Right ventricle myocardium superior (tissue), 1 donor: ENCODE measurements around the gene CFAP157. TPM values are rescaled to one million over a fixed set of nuclear protein-coding genes. Genes with fewer than 3 reads are reported as not detected.

Source experiments
- ATAC-seq: fragments of 200-7000 bp; cut with Tn5 transposase; one replicate; pipeline ENCODE4 v1.9.1; 2020; ENCODE audit warnings: mild to moderate bottlenecking; ENCODE audit not compliant: poor library complexity
- DNase-seq: peaks from one replicate; pipeline ENCODE4 v3.0.0-alpha.2; 2020
- intact Hi-C: fragments of 100-400 bp; cut with DNase I; formaldehyde crosslinking; loops from one replicate; pipeline ENCODE4 v1.11.2; 2022
- total RNA-seq: library from RNA; stranded (reverse); fragmentation: NEBNext Ultra II Directional; extraction: Animal tissue kit (Norgen Biotek cat#: 25700); gene quantifications from one replicate; pipeline ENCODE4 v1.2.1, GENCODE V29; 2021
- donor health status: DM: no; HTN: yes; CAD: no; lungs with severe emphysema.

The CFAP157 gene
- total RNA-seq, 1 donor from 2014 or later = not detected

DNA sequence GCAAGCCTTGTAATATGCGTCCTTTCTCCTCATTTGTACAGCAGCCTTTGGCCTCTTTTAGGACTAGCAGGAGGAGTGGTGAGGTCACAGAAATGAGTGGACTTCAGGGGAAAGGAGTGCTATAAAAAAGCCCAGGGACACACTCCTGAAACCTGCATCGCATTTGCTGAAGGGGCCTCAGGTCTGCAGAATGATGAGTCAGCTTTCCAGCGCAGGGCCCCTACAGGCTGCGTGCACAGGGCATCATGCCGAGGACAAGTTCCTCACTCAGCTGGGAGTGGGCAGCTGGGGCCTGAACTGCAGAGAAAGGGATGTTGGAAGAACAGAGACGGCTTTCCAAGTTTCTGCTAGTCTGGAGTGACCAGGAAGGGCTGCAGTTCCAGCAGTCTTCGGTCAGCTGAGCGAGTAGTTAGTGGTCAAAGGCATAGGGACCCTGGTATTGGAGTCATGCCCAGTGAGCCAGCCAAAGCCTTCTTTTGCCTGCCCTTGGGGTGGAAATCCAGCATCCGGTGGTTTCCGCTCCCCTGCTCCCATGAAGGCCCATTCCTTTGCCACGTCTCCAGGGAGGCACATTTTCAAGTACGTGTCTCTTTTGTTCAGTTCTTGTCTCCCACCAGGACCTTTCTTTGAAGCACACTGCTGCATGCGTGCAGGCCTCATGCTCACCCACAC lies 17.3 kb upstream of the CFAP157 start:
- DNase-seq (no peak), ATAC-seq (no peak)
- intact Hi-C loops = no loop called here

DNA sequence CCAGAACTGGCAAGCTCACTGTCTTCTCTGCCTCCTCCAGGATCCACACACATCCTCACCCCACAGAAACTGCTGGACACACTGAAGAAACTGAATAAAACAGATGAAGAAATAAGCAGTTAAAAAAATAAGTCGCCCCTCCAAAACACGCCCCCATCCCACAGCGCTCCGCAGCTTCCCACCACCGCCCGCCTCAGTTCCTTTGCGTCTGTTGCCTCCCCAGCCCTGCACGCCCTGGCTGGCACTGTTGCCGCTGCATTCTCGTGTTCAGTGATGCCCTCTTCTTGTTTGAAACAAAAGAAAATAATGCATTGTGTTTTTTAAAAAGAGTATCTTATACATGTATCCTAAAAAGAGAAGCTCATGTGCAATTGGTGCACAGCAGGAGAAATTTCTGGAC lies 16.1 kb upstream of the CFAP157 start:
- intact Hi-C loops = no loop called here
- no peak for ATAC-seq
- DNase-seq = no peak

DNA sequence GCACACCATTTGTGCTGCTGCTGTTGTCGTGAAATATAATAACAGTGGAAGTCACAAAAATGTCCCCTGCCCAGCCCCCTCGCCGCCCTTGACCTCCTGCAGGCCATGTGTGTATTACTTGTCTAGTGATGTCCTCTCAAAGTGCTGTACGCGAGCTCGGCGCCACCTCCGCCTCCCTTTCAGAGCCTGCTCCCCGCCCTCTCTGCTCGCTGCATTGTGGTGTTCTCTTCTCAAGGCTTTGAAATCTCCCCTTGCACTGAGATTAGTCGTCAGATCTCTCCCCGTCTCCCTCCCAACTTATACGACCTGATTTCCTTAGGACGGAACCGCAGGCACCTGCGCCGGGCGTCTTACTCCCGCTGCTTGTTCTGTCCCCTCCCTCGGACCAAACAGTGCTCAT lies 14.7 kb upstream of the CFAP157 start:
- intact Hi-C loops = no loop called here

DNA sequence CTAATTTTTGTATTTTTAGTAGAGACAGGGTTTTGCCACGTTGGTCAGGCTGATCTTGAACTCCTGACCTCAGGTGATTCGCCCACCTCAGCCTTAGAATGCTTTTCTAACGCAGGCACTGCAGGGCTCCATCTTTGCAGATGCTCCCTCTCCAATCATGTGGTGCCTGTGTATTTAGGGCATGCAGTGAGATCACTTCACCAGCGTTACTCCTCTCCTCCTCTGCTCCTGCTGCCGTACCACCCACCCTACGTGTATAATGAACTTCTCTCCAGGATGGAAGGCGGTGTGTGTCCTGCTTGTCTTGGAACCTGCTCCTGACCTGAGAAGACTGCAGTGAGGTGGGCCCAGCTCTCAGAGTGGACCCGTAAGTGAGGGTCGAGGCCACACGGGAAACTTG lies 13.6 kb upstream of the CFAP157 start:
- intact Hi-C loops = no loop called here
- no peak for ATAC-seq
- DNase-seq = no peak

More for the DNA sequence above, 14.7 kb upstream of the CFAP157 start:
- ATAC-seq (no peak), DNase-seq (no peak)

DNA sequence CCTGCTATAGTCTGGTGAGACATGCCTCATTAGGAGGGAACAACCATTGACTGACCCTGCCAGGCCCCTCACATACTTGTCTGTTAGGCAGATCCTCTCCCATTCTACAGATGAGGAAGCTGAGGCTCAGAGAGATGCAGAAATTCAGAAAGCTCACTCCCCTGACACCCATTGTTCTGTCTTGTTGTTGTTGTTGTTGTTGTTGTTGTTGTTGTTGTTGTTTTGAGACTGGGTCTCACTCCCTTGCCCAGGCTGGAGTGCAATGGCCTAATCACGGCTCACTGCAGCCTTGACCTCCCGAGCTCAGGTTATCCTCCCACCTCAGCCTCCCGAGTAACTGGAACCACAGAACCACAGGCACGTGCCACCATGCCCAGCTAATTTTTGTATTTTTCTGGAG lies 13.1 kb upstream of the CFAP157 start:
- intact Hi-C loops = no loop called here
- ATAC-seq = no peak
- no peak for DNase-seq

DNA sequence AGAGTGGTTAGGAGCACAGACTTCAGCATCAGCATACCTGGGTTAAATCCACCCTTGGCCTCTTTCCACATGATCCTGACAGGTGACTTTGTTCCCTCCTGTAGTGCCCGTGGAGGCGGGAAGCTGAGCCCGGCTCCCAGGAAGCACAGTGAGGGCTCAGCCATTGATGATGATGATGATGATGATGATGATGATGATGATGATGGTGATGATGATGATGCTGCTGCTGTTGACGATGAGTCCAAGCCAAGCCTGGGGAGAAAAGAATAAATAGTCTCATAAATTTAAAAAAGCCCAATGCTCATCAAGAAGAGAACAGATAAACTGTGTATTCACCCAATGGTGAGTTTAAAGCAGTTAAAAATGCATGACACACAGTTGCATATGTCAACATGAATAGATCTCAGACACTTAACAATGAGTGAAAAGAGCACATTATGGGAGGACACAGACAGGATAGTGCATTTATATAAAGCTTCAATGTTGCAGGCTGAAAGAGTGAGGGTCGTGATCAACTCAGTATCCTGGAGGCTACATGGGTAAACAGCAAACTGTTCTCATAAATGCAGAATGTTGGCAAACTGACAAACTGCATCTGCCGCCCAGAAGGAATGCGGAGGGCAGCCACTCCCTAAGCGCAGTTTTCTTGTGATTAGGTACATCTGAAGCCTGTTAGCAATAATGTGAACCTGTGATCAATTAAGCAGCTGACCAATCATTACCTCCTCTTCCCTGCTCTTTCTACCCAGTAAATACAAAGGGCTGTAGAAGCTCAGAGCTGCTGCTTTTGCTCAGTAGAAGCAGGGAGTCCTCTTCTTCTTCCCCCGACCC lies 11.7 kb upstream of the CFAP157 start:
- DNase-seq (no peak), ATAC-seq (no peak)
- intact Hi-C loops = no loop called here

DNA sequence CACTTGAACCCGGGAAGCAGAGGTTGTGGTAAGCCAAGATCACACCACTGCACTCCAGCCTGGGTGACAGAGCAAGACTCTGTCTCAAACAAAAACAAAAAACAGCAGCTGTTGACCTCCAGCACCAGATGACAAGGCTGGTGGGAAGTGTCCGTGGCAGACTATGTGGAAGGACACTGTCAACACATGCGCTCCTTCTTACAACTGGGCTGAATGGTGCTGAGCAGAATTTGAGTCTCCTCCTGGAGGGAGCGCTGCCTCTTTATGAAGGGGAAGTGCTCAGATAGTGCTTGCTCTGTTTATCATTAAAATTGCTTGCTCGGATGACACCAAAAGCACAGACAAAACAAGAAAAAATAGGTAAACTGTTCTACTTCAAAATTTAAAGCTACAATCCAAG lies 9.2 kb upstream of the CFAP157 start:
- intact Hi-C loops = no loop called here
- DNase-seq = no peak
- no peak for ATAC-seq

DNA sequence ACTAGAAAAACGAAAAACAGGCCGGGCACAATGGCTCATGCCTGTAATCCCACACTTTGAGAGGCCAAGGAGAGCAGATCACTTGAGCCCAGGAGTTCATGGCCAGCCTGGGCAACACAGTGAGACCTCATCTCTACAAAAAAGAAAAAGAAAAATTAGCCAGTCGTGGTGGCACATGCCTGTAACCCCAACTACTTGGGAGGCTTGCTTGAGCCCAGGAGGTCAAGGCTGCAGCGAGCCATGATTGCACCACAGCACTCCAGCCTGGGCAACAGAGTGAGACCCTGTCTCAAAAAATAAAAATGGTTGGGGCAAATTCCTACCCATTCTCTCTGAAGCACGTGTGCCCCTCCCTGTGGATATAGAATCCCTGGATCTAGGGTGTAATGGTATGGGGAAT lies 8.4 kb upstream of the CFAP157 start:
- intact Hi-C loops = no loop called here
- DNase-seq (no peak), ATAC-seq (no peak)

DNA sequence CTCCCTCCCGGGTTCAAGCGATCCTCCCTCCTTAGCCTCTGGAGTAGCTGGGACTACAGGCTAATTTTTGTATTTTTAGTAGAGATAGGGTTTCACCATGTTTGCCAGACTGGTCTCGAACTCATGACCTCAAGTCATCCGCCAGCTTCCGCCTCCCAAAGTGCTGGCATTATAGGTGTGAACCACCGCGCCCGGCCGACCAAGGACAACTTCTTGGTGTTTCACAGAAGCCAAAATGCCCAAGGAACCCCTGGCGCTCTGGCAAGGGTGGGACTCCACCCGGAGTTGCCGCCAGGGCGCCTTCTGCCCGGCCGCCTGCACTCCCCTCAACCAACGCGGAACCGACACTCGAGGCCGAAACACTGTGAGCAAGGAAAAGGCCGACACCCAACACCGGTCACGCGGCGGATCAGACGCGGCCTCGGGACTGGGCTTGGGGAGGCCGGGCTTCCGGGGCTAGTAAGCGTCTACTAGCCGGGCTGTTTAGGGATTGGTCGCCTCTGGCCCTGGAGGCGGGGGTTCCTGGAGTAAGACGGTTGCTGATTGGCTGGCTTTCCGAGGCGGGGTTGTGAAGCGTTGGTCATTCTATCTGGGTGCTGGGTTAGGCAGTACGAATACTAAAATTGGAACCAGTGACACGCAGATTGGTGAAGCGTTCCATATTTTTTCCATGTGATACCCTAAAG lies 7.7 kb upstream of the CFAP157 start:
- DNase-seq = peak; percentile 97
- peak; percentile 99 for ATAC-seq
- intact Hi-C loops = no loop called here

DNA sequence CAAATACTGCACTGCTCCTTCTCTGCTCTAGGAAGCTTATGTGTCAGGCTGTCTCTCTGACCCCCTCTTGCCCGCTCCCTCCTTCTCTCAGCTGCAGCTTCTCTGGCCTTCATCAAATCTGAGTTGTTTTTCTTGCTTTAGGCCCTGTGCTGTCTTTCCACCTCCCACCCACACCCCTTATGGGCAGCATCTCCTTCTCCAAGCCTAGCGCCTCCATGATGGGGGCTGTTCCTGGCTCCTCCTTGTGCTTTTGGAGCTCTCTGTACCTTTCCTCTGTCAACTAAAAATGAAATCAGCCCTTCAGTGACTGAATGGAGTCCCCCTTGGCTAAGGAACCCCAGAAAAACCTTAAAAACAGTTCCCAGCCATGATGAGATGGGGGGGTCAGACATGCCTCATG lies 6.6 kb upstream of the CFAP157 start:
- intact Hi-C loops = no loop called here
- no peak for DNase-seq
- no peak for ATAC-seq

DNA sequence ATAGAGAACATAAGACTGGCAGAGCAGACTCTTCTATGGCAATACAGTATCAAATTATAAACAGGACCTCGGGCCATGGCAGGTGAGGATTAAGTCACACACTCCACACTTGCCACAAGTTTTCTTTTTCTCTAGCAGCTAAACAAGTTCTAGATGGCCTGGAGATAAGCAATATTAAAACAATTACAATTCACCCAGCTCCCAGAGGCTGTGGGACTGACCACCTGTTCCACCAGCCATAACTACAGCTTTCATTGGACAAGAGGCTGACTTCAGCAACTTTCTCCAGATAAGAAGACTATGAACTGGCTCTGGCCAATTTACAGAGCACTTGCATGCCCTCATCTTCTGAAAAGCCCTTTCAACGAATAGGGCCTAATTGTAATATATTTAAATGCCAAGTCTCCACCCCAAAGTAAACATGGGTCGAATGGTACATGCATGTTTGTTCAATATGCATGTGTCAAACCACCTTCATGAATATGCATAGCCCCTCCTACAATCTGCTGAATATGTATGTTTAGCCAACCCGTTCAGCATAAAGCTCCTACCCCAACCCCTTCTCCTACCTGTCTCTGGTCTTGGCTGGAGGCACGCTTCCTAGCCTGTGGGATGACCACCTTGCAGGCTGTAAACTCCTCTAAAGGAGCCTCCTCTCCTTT lies 6.1 kb upstream of the CFAP157 start:
- intact Hi-C loops = no loop called here
- DNase-seq (no peak), ATAC-seq (no peak)

DNA sequence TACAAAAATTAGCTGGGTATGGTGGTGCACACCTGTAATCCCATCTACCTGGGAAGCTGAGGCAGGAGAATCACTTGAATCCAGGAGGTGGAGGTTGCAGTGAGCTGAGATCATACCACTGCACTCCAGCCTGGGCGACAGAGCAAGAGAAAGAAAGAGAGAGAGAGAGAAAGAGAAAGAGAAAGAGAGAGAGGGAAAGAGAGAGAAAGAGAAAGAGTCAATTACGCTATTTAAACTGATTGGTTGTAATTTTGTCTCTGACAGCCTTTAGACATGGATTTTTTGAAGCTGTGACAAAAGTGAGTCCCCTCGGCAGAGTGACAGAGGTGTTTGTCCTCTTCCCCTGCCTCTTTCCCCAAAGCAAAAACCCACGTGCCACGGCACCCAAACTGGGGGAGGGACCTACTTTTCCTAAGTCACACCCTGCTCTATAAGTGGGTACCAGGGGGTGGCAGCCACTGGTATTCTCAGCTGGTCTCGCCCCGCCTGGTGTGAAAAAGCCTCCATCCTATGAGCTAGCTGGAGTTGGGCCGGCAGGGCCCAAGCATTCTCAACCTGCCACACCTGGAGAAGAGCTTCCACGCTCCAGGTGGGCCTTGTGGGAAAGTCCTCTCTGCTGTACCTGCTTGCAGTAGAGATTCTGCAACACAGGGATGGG lies 3.4 kb upstream of the CFAP157 start:
- no peak for DNase-seq
- intact Hi-C loops = no loop called here
- no peak for ATAC-seq

DNA sequence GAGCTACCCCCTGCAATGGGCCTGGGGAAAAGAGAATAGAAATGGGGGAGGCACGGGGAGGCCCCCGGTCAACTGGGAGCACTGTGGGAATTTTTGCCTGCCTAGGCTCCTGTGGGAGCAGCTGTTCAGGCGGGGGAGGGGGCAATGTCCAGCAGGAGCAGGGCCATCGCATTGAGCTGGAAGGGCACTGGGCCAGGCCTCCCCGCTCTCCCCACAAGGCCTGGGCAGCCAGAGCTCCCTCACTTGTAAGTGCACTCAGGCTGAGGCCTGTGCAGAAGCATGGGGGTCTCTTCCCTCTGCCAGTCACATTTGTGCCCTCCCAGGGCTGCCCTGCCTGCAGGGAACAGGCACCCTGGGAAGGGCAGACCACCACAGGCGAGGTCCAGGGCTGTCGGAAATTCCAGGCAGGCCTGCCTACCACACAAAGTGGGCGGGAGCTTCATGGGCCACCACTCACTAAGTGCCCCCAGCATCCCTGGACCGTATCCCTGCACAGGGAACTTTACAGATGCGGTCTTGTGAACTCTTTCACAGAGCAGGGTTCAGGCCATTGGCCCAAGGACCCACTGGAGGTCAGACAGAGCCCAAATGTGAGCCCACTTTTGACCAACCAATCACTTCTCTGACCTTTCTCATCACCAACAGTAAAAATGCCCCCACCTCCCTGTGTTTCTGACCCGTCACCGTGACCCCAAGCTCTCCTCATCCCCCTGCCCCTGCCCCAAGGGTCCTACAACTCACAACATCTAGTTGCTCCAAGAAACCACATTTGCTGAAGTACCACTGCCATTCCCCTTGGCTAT lies 1.0 kb upstream of the CFAP157 start:
- ATAC-seq (no peak), DNase-seq (no peak)

DNA sequence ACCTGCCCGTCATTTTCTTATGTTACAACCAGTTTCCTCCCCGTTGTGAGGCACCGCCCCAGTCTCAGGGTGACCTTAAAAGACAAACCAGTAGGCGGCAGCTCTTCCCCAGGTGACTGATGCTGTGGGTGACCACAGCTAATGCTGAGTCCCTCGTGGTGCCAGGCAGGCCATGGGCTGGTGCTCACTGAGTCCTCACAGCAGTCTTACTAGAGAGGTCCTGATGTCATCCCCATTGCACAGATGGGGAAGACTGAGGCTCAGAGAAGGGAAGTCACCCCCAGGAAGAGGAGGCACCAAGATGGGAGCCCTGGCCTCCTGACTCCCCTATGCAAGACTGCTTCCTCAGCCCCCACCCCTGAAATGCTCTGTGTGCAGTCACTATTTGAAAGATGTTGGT lies 978 bp downstream of the CFAP157 start:
- DNase-seq = no peak
- intact Hi-C loops = no loop called here
- no peak for ATAC-seq

More for the DNA sequence above, 1.0 kb upstream of the CFAP157 start:
- intact Hi-C loops = no loop called here

DNA sequence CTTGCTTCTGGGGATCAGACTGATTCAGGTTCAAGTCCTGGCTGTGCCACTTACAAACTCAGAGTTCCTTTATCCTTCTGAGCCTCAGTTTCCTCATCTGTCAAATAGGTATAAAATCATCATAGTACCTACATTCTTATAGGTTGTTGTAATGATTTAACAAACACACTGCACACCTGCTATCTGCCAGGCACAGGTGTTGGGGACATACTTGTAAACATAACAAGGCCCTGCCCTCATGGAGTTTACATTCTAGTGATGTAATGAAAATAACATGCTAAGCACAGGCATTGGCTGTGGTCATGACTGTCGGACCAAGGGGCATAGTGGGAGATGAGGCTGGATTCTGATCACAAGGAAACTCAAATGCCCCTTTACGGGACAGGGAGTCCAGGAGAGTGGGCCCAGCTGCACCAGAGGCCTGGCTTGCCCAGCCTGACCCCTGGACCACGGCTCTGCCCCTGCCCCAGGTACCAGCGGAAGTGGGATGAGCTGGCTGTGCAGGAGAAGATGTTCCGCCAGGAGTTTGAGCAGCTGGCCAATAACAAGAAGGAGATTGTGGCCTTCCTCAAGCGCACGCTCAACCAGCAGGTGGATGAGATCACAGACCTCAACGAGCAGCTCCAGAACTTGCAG lies 2.3 kb downstream of the CFAP157 start:
- no peak for DNase-seq
- intact Hi-C loops = no loop called here
- ATAC-seq = no peak

DNA sequence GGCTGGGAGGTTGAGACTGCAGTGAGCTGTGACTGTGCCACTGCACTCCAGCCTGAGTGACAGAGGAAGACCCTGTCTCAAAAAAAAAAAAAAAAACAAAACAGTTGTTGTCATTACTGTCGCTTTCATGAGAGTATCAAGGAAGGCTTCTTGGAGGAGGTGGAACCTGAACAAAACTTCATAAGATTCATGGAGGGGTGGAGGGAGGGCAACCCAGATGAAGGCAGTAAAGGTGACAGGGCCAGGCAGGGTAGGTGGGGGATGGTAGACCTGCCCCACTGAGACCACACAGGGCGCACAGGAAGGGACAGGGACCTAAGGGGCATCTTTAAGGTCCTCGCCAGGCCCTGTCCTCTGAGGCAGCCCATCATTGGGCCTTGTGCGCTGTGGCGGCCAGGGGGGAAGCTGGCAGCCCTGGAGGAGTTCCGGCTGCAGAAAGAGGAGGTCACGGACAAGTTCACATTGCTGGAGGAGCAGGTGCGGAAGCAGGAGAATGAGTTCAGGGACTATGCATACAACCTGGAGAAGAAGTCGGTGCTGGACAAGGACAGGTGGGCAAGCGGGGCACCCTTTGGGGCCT lies 3.5 kb downstream of the CFAP157 start:
- intact Hi-C loops = loop anchor here (10.0 kb wide), 1 partner anchor 215 kb away; no protein-coding TSS in a partner anchor
- DNase-seq (no peak), ATAC-seq (no peak)

DNA sequence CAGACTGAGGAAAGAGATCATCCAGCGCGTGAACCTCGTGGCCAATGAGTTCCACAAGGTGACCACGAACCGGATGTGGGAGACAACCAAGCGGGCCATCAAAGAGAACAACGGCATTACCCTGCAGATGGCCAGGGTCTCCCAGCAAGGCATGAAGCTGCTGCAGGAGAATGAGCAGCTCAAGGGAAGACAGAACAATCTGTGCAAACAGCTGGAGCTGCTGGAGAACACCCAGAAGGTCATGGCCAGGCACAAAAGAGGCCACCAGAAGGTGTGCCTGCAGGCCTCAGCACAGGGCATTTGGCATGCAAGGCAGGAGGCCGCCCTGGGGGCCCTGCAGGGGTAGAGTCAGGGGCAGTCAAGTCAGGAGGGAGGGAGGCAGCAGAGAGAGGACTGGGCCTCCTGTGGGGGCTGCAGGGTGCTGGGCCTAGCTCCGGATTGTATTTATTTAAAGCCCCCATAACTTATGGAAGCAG lies 4.5 kb downstream of the CFAP157 start:
- no peak for ATAC-seq
- DNase-seq = no peak
- intact Hi-C loops = loop anchor here (10.0 kb wide), 1 partner anchor 216 kb away; no protein-coding TSS in a partner anchor
